ENCODE measurements around the gene ENPP5. TPM values are rescaled to one million over a fixed set of nuclear protein-coding genes. Genes with fewer than 3 reads are reported as not detected.

Gene ENPP5
- polyA plus RNA-seq, 1 donor (not counting 4 experiments of a cell fraction or from before 2014, with no cell fraction given): 0.07 TPM

DNA sequence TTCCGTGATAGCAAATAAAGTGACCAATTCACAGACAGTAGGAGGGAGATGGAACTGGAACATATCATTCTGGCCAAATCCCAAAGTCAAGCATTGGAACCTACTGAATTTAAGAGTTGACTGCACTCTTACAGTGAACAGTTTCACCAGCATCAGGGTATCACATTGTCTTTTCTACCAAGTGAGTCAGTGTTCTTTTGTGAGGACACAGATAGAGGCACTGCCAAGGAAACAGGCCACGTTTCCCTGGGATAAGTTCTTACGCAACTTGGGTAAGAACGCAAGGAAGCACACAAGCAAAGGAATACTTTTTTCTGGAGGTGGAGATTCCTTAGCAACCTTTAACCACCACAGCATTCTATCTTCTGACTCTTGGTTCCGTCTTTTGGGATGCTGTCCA lies 28.6 kb upstream of the ENPP5 start:
- H3K9me1 ChIP-seq (ENCODE audit: control insufficient read depth, extremely low read depth, insufficient read depth, low read length): no peaks in the 10 kb centered on the region
- no peak overlapping the region for H2AFZ ChIP-seq (ENCODE audit: control insufficient read depth, low read length)
- no peaks in the 10 kb centered on the region for H4K20me1 ChIP-seq (ENCODE audit: control insufficient read depth, extremely low read depth, insufficient read depth, low read length)
- no peaks in the 10 kb centered on the region for H3K9me3 ChIP-seq (ENCODE audit: control insufficient read depth, low read depth, low read length)
- dilution Hi-C loops (cut with MboI; ENCODE audit: extremely low pct_ligation_motif_present, low sequenced_read_pairs): no loop called here
- H3K27ac ChIP-seq (ENCODE audit: control insufficient read depth, insufficient read depth, low read length): no peak overlapping the region
- FAIRE-seq: no peak
- no peaks in the 10 kb centered on the region for H3K27me3 ChIP-seq (ENCODE audit: control insufficient read depth, extremely low read depth, insufficient read depth, low read length)
- TF ChIP-seq, protein P1, sequence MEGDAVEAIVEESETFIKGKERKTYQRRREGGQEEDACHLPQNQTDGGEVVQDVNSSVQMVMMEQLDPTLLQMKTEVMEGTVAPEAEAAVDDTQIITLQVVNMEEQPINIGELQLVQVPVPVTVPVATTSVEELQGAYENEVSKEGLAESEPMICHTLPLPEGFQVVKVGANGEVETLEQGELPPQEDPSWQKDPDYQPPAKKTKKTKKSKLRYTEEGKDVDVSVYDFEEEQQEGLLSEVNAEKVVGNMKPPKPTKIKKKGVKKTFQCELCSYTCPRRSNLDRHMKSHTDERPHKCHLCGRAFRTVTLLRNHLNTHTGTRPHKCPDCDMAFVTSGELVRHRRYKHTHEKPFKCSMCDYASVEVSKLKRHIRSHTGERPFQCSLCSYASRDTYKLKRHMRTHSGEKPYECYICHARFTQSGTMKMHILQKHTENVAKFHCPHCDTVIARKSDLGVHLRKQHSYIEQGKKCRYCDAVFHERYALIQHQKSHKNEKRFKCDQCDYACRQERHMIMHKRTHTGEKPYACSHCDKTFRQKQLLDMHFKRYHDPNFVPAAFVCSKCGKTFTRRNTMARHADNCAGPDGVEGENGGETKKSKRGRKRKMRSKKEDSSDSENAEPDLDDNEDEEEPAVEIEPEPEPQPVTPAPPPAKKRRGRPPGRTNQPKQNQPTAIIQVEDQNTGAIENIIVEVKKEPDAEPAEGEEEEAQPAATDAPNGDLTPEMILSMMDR (optimal IDR thresholded peaks at IDR 0.05 in 1 of 3, IDR thresholded peaks at IDR 0.05 in 1 of 3, conservative IDR thresholded peaks at IDR 0.05 in 1 of 3; ENCODE audit: extremely low read depth in 1 of 3, insufficient read depth in 2 of 3, low read length in 3 of 3): no peak
- no peak for TF ChIP-seq EZH2 (IDR thresholded peaks at IDR 0.05; ENCODE audit: low read length)
- no peak for DNase-seq (ENCODE audit: low read depth, low spot score)
- no peaks in the 10 kb centered on the region for H3K79me2 ChIP-seq (ENCODE audit: control insufficient read depth, insufficient read depth, low read length)
- no peak overlapping the region for H3K4me3 ChIP-seq (ENCODE audit: control insufficient read depth in 2 of 3, extremely low read depth in 1 of 3, insufficient read depth in 2 of 3, low read depth in 1 of 3, low read length in 3 of 3)
- H3K4me2 ChIP-seq (ENCODE audit: control insufficient read depth, extremely low read depth, insufficient read depth, low read depth, low read length): no peak overlapping the region
- H3K9ac ChIP-seq (ENCODE audit: control insufficient read depth, extremely low read depth, insufficient read depth, low read length): no peak overlapping the region
- no peaks in the 10 kb centered on the region for H3K4me1 ChIP-seq (ENCODE audit: control insufficient read depth, extremely low read depth, insufficient read depth, low read length)
- H3K36me3 ChIP-seq (ENCODE audit: control insufficient read depth in 2 of 2, extremely low read depth in 1 of 2, insufficient read depth in 2 of 2, low read length in 2 of 2): no peaks in the 10 kb centered on the region

DNA sequence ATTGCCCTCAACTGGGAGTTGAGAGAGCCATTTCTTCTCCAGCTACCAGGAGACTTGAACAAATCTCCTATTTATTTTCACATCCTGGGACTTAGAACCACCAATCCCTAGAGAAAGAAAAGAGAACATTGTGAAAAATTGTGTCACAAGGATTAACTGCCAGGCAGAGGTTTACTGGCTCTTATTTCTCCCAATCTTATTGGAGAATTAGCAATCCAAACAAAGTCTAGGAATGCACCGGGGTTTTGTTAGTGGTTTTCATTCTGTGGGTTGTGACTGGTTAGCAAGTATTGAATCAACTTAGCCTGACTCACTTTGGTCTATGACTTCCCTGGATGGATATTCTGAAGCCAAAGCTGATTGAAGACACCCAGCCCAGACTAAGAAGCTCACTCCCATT lies 21.2 kb upstream of the ENPP5 start:
- no peak overlapping the region for H3K4me2 ChIP-seq (ENCODE audit: control insufficient read depth, extremely low read depth, insufficient read depth, low read depth, low read length)
- no peak overlapping the region for H3K9ac ChIP-seq (ENCODE audit: control insufficient read depth, extremely low read depth, insufficient read depth, low read length)
- no peaks in the 10 kb centered on the region for H3K9me1 ChIP-seq (ENCODE audit: control insufficient read depth, extremely low read depth, insufficient read depth, low read length)
- H3K36me3 ChIP-seq (ENCODE audit: control insufficient read depth in 2 of 2, extremely low read depth in 1 of 2, insufficient read depth in 2 of 2, low read length in 2 of 2): no peaks in the 10 kb centered on the region
- no peak for DNase-seq (ENCODE audit: low read depth, low spot score)
- H2AFZ ChIP-seq (ENCODE audit: control insufficient read depth, low read length): no peak overlapping the region
- TF ChIP-seq EZH2 (IDR thresholded peaks at IDR 0.05; ENCODE audit: low read length): no peak
- TF ChIP-seq, protein P1 (optimal IDR thresholded peaks at IDR 0.05 in 1 of 3, IDR thresholded peaks at IDR 0.05 in 1 of 3, conservative IDR thresholded peaks at IDR 0.05 in 1 of 3; ENCODE audit: extremely low read depth in 1 of 3, insufficient read depth in 2 of 3, low read length in 3 of 3): no peak
- dilution Hi-C loops (cut with MboI; ENCODE audit: extremely low pct_ligation_motif_present, low sequenced_read_pairs): no loop called here
- no peaks in the 10 kb centered on the region for H3K79me2 ChIP-seq (ENCODE audit: control insufficient read depth, insufficient read depth, low read length)
- no peak overlapping the region for H3K27ac ChIP-seq (ENCODE audit: control insufficient read depth, insufficient read depth, low read length)
- no peak overlapping the region for H3K4me3 ChIP-seq (ENCODE audit: control insufficient read depth in 2 of 3, extremely low read depth in 1 of 3, insufficient read depth in 2 of 3, low read depth in 1 of 3, low read length in 3 of 3)
- no peak for FAIRE-seq
- H3K27me3 ChIP-seq (ENCODE audit: control insufficient read depth, extremely low read depth, insufficient read depth, low read length): no peaks in the 10 kb centered on the region
- H4K20me1 ChIP-seq (ENCODE audit: control insufficient read depth, extremely low read depth, insufficient read depth, low read length): no peaks in the 10 kb centered on the region
- no peaks in the 10 kb centered on the region for H3K4me1 ChIP-seq (ENCODE audit: control insufficient read depth, extremely low read depth, insufficient read depth, low read length)
- no peaks in the 10 kb centered on the region for H3K9me3 ChIP-seq (ENCODE audit: control insufficient read depth, low read depth, low read length)
